H9 (cell line): ENCODE measurements around the gene C1D. TPM values are rescaled to one million over a fixed set of nuclear protein-coding genes. Genes with fewer than 3 reads are reported as not detected.

Source experiments
- DNase-seq: peaks from one replicate; pipeline ENCODE4 v3.0.0-alpha.2; 2017
- H2AFZ ChIP-seq: one replicate; pipeline ENCODE4 v1.6.1; 2013; ENCODE audit warnings: mild to moderate bottlenecking, low read length, control low read depth, moderate library complexity
- H2AK5ac ChIP-seq: 2 replicates; pipeline ENCODE4 v1.6.1; 2013; ENCODE audit warnings: low read length, control low read depth, mixed read lengths; ENCODE audit not compliant: insufficient read length
- H2BK120ac ChIP-seq: one replicate; pipeline ENCODE4 v1.6.1; 2013; ENCODE audit warnings: low read depth, mild to moderate bottlenecking, low read length, control low read depth, inconsistent platforms; ENCODE audit not compliant: poor library complexity, severe bottlenecking
- H2BK12ac ChIP-seq: 2 replicates; pipeline ENCODE4 v1.6.1; 2013; ENCODE audit warnings: low read length, control low read depth, mixed read lengths, low read depth; ENCODE audit not compliant: insufficient read length
- H2BK15ac ChIP-seq: 2 replicates; pipeline ENCODE4 v1.6.1; 2013; ENCODE audit warnings: low read depth, low read length, control low read depth
- H2BK20ac ChIP-seq: one replicate; pipeline ENCODE4 v1.6.1; 2013; ENCODE audit warnings: low read depth, mild to moderate bottlenecking, low read length, control low read depth, inconsistent platforms; ENCODE audit not compliant: poor library complexity, severe bottlenecking
- H2BK5ac ChIP-seq: 2 replicates; pipeline ENCODE4 v1.6.1; 2013; ENCODE audit warnings: low read length, control low read depth, mixed read lengths; ENCODE audit not compliant: insufficient read length
- H3K14ac ChIP-seq: 2 replicates; pipeline ENCODE4 v1.6.1; 2013; ENCODE audit warnings: low read length, control low read depth; ENCODE audit not compliant: insufficient read depth
- H3K18ac ChIP-seq: 2 replicates; pipeline ENCODE4 v1.6.1; 2013; ENCODE audit warnings: low read depth, mild to moderate bottlenecking, mixed read lengths, low read length, control low read depth; ENCODE audit not compliant: insufficient read length
- H3K23ac ChIP-seq: 2 replicates; pipeline ENCODE4 v1.6.1; 2013; ENCODE audit warnings: low read length, control low read depth, mixed read lengths, low read depth; ENCODE audit not compliant: insufficient read length
- H3K23me2 ChIP-seq: 2 replicates; pipeline ENCODE4 v1.6.1; 2013; ENCODE audit warnings: low read depth, mild to moderate bottlenecking, mixed read lengths, low read length, control low read depth; ENCODE audit not compliant: insufficient read length, poor library complexity, severe bottlenecking
- H3K27ac ChIP-seq: 2 replicates; pipeline ENCODE4 v1.5.1; 2013; ENCODE audit warnings: low read length, control low read depth, mixed read lengths, low read depth; ENCODE audit not compliant: insufficient read length
- H3K27me3 ChIP-seq: 2 replicates; pipeline ENCODE4 v1.6.1; 2013; ENCODE audit warnings: low read length, control low read depth, inconsistent platforms; ENCODE audit not compliant: insufficient read depth
- H3K4ac ChIP-seq: 2 replicates; pipeline ENCODE4 v1.6.1; 2013; ENCODE audit warnings: low read depth, mild to moderate bottlenecking, control low read depth, inconsistent platforms, low read length, moderate library complexity
- H3K4me1 ChIP-seq: 2 replicates; pipeline ENCODE4 v1.6.1; 2013; ENCODE audit warnings: low read length, control low read depth, inconsistent platforms; ENCODE audit not compliant: insufficient read depth
- H3K4me2 ChIP-seq: 2 replicates; pipeline ENCODE4 v1.6.1; 2013; ENCODE audit warnings: low read length, control low read depth, mixed read lengths; ENCODE audit not compliant: insufficient read length, insufficient read depth
- H3K56ac ChIP-seq: 2 replicates; pipeline ENCODE4 v1.6.1; 2013; ENCODE audit warnings: low read depth, mild to moderate bottlenecking, mixed read lengths, low read length, control low read depth; ENCODE audit not compliant: insufficient read length
- H3K79me1 ChIP-seq: 2 replicates; pipeline ENCODE4 v1.6.1; 2013; ENCODE audit warnings: low read depth, mild to moderate bottlenecking, moderate library complexity, low read length, control low read depth, inconsistent platforms; ENCODE audit not compliant: insufficient read depth, poor library complexity, severe bottlenecking
- H3K79me2 ChIP-seq: 2 replicates; pipeline ENCODE4 v1.6.1; 2013; ENCODE audit warnings: low read length, control low read depth, inconsistent platforms; ENCODE audit not compliant: insufficient read depth
- H3K9ac ChIP-seq: 2 replicates; pipeline ENCODE4 v1.6.1; 2013; ENCODE audit warnings: low read length, control low read depth, mixed read lengths; ENCODE audit not compliant: insufficient read length; ENCODE audit errors: extremely low read depth
- H3K9me3 ChIP-seq: one replicate; pipeline ENCODE4 v1.6.1; 2013; ENCODE audit warnings: low read depth, low read length, inconsistent platforms; ENCODE audit not compliant: control insufficient read depth
- H3T11ph ChIP-seq: one replicate; pipeline ENCODE4 v1.6.1; 2013; ENCODE audit warnings: mild to moderate bottlenecking, low read length, control low read depth, inconsistent platforms
- H4K20me1 ChIP-seq: one replicate; pipeline ENCODE4 v1.6.1; 2013; ENCODE audit not compliant: control insufficient read depth, insufficient read length, insufficient read depth
- H4K5ac ChIP-seq: 2 replicates; pipeline ENCODE4 v1.6.1; 2013; ENCODE audit warnings: low read depth, mild to moderate bottlenecking, mixed read lengths, low read length, control low read depth; ENCODE audit not compliant: insufficient read length
- H4K8ac ChIP-seq: replicated peaks from 2 replicates; pipeline ENCODE4 v1.6.1; 2013; ENCODE audit warnings: low read length, control low read depth, mixed read lengths, low read depth; ENCODE audit not compliant: insufficient read length
- H4K91ac ChIP-seq: 2 replicates; pipeline ENCODE4 v1.6.1; 2013; ENCODE audit warnings: low read depth, mild to moderate bottlenecking, moderate library complexity, mixed read lengths, low read length, control low read depth; ENCODE audit not compliant: insufficient read length
- H3K27ac Mint-ChIP-seq, 3 experiments: 2 replicates in 2 of 3; 3 replicates in 1 of 3; pipeline ENCODE4 v1.8.0; 2020 to 2021; ENCODE audit warnings: mixed read lengths in 3 of 3, mild to moderate bottlenecking in 1 of 3, moderate library complexity in 1 of 3
- H3K27me3 Mint-ChIP-seq: 2 replicates; pipeline ENCODE4 v1.8.0; 2021; ENCODE audit warnings: low read depth, mild to moderate bottlenecking, moderate library complexity, mixed read lengths
- H3K36me3 Mint-ChIP-seq, 3 experiments: 2 replicates in 2 of 3; 3 replicates in 1 of 3; pipeline ENCODE4 v1.8.0; 2020 to 2021; ENCODE audit warnings: low read depth in 3 of 3, mixed read lengths in 3 of 3; ENCODE audit not compliant: insufficient read depth in 1 of 3
- H3K4me1 Mint-ChIP-seq, 2 experiments: 2 replicates each; pipeline ENCODE4 v1.8.0; 2020; ENCODE audit warnings: mixed read lengths in 2 of 2
- H3K4me3 Mint-ChIP-seq, 2 experiments: 2 replicates in 1 of 2; 3 replicates in 1 of 2; pipeline ENCODE4 v1.8.0; 2020 to 2021; ENCODE audit warnings: mild to moderate bottlenecking in 2 of 2, mixed read lengths in 2 of 2, moderate library complexity in 1 of 2
- H3K9me3 Mint-ChIP-seq, 2 experiments: 2 replicates in 1 of 2; 3 replicates in 1 of 2; pipeline ENCODE4 v1.8.0; 2020; ENCODE audit warnings: mild to moderate bottlenecking in 2 of 2, mixed read lengths in 2 of 2, moderate library complexity in 1 of 2
- WGBS: extraction: QIAGEN DNeasy Blood & Tissue Kit; methylation state at CpG from one replicate; pipeline ENCODE4 v1.1.7; 2013; ENCODE audit warnings: missing lambda C conversion rate, low lambda C conversion rate, mixed read lengths; ENCODE audit not compliant: insufficient read length; ENCODE audit errors: extremely low coverage; 5-methylcytosine and 5-hydroxymethylcytosine counted together
- total RNA-seq: library from RNA; stranded (reverse); gene quantifications from 2 replicates; pipeline ENCODE4 v1.2.1, GENCODE V29; 2021
- TF ChIP-seq, protein P1 (sequence below): fragments of 200-600 bp; sonication (generic); conservative IDR thresholded peaks from 3 replicates; pipeline ENCODE4 v1.8.0; 2021; ENCODE audit warnings: antibody characterized with exemption, mild to moderate bottlenecking

The C1D gene
- total RNA-seq, 1 experiment from 2014 or later = 19.7 TPM

DNA sequence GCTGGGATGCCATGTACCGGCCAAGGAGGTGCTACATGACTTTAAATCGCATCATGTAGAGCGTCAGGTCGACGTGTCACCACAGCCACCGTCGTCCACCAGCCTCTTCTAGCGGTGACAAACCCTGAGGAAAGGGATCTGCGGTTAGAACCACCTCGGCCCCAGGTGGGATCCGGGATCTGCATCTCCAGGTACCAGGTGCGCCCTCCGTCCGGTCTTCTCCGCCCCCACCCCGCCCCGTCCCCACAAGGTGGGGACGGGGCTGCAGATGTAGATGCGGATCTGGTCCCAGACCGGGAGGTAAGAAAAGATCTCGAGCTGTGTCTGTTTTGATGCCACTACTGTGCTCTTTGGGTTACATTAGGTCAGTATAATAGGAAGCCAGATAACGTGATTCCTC lies 38.4 kb downstream of the C1D start:
- H3K23ac ChIP-seq = no peak overlapping the region
- no peaks in the 10 kb centered on the region for H3K23me2 ChIP-seq
- Mint-ChIP-seq H3K36me3 (no peaks in the 10 kb centered on the region; a peak in 1 of 7 replicates), H3K27me3 (no peaks in the 10 kb centered on the region; the same call in 1 of the 2 replicates), H3K27ac (no peak overlapping the region), H3K4me1 (no peaks in the 10 kb centered on the region), H3K9me3 (peaks cover 0 to 5% of the 10 kb centered on the region in 2 experiments; a peak in 3 of 5 replicates), H3K4me3 (no peak overlapping the region)
- no peak overlapping the region for H3K9ac ChIP-seq
- no peak overlapping the region for H4K91ac ChIP-seq
- no peak for DNase-seq
- no peak overlapping the region for H2BK12ac ChIP-seq
- H3K56ac ChIP-seq = no peak overlapping the region
- H3T11ph ChIP-seq = no peak overlapping the region
- H3K4me2 ChIP-seq = no peak overlapping the region
- no peak overlapping the region for H3K27ac ChIP-seq
- H3K14ac ChIP-seq = no peak overlapping the region
- H3K18ac ChIP-seq = no peak overlapping the region
- no peak overlapping the region for H2AFZ ChIP-seq
- no CpG with 5 or more reads among the region's 22 CpGs for WGBS
- no peaks in the 10 kb centered on the region for H3K79me1 ChIP-seq
- TF ChIP-seq, protein P1, sequence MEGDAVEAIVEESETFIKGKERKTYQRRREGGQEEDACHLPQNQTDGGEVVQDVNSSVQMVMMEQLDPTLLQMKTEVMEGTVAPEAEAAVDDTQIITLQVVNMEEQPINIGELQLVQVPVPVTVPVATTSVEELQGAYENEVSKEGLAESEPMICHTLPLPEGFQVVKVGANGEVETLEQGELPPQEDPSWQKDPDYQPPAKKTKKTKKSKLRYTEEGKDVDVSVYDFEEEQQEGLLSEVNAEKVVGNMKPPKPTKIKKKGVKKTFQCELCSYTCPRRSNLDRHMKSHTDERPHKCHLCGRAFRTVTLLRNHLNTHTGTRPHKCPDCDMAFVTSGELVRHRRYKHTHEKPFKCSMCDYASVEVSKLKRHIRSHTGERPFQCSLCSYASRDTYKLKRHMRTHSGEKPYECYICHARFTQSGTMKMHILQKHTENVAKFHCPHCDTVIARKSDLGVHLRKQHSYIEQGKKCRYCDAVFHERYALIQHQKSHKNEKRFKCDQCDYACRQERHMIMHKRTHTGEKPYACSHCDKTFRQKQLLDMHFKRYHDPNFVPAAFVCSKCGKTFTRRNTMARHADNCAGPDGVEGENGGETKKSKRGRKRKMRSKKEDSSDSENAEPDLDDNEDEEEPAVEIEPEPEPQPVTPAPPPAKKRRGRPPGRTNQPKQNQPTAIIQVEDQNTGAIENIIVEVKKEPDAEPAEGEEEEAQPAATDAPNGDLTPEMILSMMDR = no peak
- H2BK120ac ChIP-seq = no peak overlapping the region
- H3K27me3 ChIP-seq = no peaks in the 10 kb centered on the region
- H2BK20ac ChIP-seq = no peak overlapping the region
- no peak overlapping the region for H2BK5ac ChIP-seq
- no peak overlapping the region for H4K5ac ChIP-seq
- no peaks in the 10 kb centered on the region for H3K79me2 ChIP-seq
- H4K20me1 ChIP-seq = no peaks in the 10 kb centered on the region
- no peak overlapping the region for H2AK5ac ChIP-seq
- no peaks in the 10 kb centered on the region for H3K9me3 ChIP-seq
- no peak overlapping the region for H2BK15ac ChIP-seq
- H4K8ac ChIP-seq = no peak overlapping the region
- H3K4ac ChIP-seq = no peak overlapping the region
- no peaks in the 10 kb centered on the region for H3K4me1 ChIP-seq
